ENCODE results near the gene SLC6A8. TPM values are rescaled to one million over a fixed set of nuclear protein-coding genes. Genes with fewer than 3 reads are reported as not detected.
"Not testable (repeated sequence)": the region's sequence is repeated elsewhere in the genome, so short reads cannot be mapped to it uniquely, and the experiment has no call there.

Gene SLC6A8
- polyA plus RNA-seq, 1 donor, result 56.6 TPM

- DNase-seq, result no peak
Measured at GRCh38 chrX:153671589-153672530, 15.9 kb upstream of the SLC6A8 start.

DNA sequence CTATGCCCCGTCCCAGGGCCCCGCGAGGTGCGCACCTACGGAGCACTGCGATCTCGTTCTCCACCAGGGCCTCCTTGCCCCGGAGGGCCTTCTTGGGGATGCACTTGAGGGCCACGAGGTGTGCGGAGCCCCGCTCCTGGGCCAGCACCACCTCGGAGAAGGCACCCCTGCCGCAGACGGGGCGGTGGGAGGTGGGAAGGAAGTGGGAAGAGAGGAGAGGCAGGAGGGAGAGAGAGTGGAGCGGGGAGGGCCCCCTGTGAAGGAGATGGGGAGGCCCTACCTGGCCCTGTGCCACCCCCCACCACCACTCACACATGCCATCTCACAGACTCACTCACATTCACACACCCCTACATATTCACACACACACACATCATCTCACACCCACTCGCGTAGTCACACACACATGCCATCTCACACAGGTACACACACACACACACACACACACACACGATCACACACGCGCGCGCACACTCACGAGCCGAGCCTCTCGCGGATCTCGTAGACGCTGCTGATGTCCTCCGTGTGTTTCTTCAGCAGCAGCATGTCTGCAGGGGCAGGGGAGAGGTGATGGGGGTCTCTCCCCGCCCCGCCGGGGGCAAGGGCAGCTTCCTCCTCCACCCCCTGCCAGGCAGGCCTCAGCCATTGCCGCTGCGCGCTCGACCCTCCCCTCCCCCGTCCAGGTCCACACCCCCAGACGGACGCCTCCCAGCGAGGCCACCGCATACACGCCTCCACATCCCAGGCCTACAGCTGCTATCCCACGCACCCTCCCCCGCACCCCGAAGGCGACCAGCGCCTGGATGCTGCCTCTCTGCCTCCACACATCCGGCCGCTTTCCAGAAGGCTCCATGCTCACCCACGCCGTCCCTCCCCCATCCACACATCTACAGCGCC, 14.9 kb upstream of the SLC6A8 start:
- no peak for DNase-seq

DNA sequence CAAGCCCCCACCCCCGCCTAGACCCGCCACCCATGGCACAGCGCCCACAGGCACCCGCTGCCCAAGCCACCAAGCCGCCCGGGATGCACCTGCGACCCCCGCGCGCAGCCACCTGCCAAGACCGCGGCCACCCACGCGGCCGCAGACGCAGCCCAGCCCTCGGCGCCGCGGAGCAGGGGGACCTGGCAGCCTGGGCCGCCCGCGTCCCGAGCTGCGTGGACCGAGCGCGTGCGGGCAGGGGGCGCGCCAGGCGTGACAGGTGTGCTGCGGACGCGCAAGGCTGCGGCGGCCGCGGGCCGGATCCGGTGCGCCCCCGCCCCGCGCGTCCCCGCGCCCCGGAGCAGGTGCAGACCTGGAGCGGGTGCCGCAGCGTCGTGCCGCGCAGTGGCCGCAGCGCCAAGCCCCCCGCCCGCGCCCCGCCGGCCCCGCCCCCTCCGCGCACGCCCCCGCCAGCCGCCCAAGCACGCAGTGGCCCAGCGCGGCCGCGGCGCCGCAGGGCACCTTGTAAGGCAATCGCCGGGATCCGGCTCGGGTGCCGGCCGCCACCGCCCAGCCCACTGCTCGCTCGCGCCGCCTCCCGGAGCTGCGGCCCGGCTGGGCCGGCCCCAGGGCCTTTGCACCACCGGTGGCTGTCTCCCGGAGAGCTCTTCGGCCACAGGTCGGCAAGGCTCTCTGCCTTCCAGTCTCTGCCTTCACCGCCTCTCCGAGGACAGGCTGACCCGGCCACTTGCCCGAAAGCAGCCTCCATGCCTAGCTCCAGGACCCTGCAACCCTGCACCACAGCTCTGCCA, 14.1 kb upstream of the SLC6A8 start, which contains the start of gene PNCK:
PNCK (minus strand) TSS at position 386 of the 791 bp plus-strand sequence. CDS start 737 bp downstream, outside the sequence.
- no peak for DNase-seq

- no peak for DNase-seq
Measured at GRCh38 chrX:153674219-153674851, 13.4 kb upstream of the SLC6A8 start.

DNA sequence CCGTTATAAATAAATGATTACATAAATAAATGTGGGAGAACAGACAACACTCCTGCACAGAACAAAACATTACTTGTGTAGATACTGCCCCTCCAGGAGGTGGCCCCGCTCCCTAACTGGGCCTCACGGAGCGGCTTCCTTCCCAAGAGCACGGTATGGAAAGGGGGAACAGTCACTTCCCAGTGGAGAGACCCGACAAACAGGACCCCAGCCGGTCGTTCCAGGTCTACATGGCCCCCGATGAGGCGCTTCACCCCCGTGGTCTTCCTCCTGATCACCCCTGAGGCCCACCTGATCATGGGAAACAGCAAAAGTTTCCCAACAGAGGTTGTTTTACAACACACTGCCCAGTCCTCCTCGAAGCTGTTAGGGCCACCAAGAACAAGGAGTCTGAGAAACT, 6.6 kb upstream of the SLC6A8 start:
- no peak for DNase-seq

GRCh38 chrX:153683486-153683885, 4.2 kb upstream of the SLC6A8 start:
- not testable (repeated sequence) for DNase-seq

DNA sequence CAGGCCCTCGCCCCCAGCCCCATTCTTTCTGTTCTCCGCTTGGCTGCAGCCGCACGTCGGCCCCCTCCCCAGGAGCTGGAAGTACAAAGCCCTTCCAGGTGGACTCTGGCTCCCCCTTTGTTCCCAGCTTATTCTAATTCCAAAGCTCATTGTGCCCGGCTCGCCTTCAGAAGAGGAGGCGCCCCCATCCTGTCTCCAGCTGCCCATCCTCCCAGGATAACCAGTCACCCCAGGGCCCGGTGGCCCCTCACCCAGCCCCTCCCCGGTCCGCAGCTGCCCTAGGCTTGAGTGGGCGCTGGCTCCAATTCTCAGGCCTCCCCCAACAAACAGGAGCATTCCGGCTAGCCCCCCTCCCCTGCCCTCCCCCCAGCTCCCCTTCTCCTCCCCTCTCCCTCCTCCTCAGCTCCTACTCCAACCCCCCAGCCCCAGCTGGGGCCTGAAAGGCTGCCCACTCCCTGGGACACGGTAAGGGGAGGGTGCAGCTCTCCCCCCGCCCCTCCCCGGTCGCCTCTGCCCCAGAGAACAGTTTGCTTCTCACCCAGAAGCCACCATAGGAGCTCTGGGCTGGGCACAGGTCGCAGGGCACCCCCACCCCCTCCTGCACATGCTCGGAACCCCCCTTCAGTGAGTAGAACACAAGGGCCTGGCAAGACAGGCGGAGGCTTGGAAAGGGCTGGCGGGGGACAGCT, 3.1 kb upstream of the SLC6A8 start:
- DNase-seq, result no peak

DNA sequence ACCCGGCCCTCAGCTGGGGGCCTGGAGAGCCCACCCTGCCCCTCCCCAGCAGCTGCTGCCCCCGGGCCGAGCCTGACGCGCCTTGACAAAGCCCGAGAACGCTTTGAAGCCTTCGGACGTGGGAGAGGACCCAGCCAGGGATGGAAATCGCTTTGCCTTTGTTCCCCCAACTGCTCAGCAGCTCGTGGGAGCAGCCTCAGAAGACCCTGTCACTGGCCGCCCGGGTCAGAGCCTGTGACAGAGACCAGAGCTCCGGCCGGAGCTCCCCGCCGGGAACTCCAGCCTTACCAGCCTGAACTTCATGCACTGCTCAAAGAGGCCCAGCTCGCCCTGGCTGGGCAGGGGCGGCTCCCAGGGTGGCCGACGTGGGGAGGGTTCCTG, 2.6 kb upstream of the SLC6A8 start:
- DNase-seq, result no peak

DNA sequence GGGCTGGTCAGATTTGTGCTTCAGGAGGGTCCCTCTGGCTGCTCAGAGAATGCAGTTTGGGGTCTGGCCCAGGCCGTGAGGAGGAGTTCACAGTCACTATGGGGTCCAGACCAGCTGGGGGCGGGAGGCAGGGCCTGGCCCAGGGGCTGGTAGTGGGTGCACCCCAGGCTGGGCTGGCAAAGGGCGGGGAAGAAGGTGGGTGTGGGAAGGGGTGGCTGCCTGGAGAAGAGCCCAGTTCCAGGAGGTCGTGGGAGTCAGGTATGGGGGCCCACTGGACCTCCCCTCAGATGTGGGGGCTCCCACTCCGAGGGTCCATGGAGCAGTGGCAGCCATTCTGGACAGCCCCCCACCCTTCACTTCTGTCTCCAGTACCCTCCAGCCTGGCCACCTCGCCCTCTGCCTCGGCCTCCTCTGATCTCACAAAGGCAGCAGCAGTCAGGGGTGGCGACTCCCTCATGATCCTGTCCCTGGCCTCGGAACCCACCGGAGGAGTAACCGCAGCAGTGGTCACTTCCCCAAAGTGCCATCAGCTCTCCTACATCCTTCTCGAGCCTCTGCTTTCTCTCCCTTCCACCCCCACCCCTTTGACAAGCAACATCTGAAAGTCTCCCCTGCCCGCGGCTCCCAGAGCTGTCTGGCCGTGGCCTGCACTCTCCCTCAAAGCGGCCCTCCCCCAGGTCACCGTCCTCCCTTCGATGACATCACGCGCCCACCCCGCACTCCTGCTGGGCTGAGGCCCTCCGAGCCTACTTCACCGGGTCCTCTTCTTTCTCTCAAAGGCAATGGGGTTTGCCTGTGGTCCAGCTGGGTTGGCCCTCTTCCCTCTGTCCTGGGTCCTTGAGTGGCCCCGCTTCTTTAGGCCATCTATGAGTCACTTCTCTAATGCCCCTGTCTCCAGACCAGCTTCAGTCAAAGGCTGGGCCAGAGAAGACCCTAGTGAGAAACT, 1.7 kb upstream of the SLC6A8 start:
- DNase-seq, result no peak

DNA sequence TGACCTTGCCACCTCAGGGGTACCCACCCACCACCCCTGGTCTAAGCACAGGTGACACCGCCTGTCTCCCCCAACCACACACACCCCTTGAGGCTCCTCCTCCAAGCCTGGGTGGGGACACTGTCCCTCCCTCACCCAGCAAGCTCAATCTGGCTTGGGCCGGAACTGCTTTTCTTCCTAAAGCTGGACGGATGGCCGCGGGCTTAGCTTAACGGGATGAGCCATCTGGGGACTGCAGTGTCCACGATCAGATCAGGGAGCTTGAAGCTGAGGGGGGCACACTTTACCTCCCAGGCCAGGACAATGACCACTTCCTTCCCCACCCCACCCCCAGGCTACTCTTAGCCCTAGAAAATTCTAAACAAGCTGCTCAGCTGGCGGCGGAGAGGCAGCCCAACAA, 1.0 kb upstream of the SLC6A8 start:
- DNase-seq, result no peak

- DNase-seq, result no peak
Measured at GRCh38 chrX:153688071-153688470, 345 bp downstream of the SLC6A8 start.

DNA sequence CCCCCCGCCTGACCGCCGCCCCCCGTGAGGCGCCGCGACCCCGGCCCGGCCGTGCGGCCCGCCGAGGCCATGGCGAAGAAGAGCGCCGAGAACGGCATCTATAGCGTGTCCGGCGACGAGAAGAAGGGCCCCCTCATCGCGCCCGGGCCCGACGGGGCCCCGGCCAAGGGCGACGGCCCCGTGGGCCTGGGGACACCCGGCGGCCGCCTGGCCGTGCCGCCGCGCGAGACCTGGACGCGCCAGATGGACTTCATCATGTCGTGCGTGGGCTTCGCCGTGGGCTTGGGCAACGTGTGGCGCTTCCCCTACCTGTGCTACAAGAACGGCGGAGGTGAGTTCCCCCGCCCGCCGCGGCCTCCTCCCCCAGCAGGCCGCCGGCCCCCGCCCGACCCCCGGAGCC, 780 bp downstream of the SLC6A8 start:
- no peak for DNase-seq

GRCh38 chrX:153688911-153689590, 1.3 kb downstream of the SLC6A8 start:
- DNase-seq, result no peak

- no peak for DNase-seq
Measured at GRCh38 chrX:153689654-153690465, 2.1 kb downstream of the SLC6A8 start.

DNA sequence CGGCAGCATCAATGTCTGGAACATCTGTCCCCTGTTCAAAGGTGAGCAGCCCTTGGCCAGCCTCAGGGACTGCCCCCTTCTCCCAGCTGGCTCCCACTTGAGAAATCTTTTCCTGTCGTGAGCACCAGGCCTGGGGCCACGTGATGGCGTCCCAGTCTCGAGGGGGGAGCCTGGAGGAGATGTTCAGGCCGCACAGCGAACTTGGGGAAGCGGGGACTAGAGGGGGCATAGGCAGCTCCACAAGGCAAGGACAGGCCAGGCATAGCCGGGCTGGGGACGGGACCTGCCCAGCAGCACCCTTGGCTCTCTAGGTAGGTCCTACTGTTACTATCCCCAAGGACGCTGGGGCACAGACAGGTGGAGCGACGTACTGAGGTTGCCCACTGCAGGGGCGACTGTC, 2.7 kb downstream of the SLC6A8 start:
- DNase-seq, result no peak

GRCh38 chrX:153691032-153691827, 3.5 kb downstream of the SLC6A8 start:
- not testable (repeated sequence) for DNase-seq

- no peak for DNase-seq
Measured at GRCh38 chrX:153692003-153692402, 4.3 kb downstream of the SLC6A8 start.

All from left kidney (tissue), 2 donors.